Endothelial cell of umbilical vein (primary cell): ENCODE results near the gene COG4.
"Not testable (repeated sequence)": the region's sequence is repeated elsewhere in the genome, so short reads cannot be mapped to it uniquely, and the experiment has no call there.

ENCODE experiments used
- CTCF ChIP-seq, 2 donors: IDR thresholded peaks; 1 replicate in 1 of 2; 2 replicates in 1 of 2; pipeline ENCODE4 v1.5.1; 2011; ENCODE audit warnings: low read length in 2 of 2, mild to moderate bottlenecking in 2 of 2, moderate library complexity in 2 of 2, control low read depth in 1 of 2, inconsistent platforms in 1 of 2, low read depth in 1 of 2; ENCODE audit not compliant: insufficient read depth in 1 of 2; ENCODE audit errors: extremely low read depth in 1 of 2
- EZH2 ChIP-seq: IDR thresholded peaks from 2 replicates; pipeline ENCODE4 v1.6.1; 2012; ENCODE audit warnings: borderline replicate concordance, low read depth, mild to moderate bottlenecking, moderate library complexity, low read length, inconsistent platforms; ENCODE audit not compliant: severe bottlenecking
- FOS ChIP-seq: IDR thresholded peaks from 2 replicates; pipeline ENCODE4 v1.6.1; 2011; ENCODE audit warnings: mild to moderate bottlenecking, low read length, moderate library complexity, borderline replicate concordance; ENCODE audit not compliant: insufficient read depth
- JUN ChIP-seq: IDR thresholded peaks from 2 replicates; pipeline ENCODE4 v1.6.1; 2011; ENCODE audit warnings: borderline replicate concordance, low read depth; ENCODE audit not compliant: insufficient read length, insufficient read depth
- MYC ChIP-seq: IDR thresholded peaks from one replicate; pipeline ENCODE4 v1.6.1; 2011; ENCODE audit warnings: mild to moderate bottlenecking, low read depth, low read length
- POLR2A ChIP-seq: IDR thresholded peaks from 2 replicates; pipeline ENCODE4 v1.6.1; 2012; ENCODE audit warnings: low read depth, mild to moderate bottlenecking, control low read depth, low read length
- POLR2AphosphoS5 ChIP-seq: IDR thresholded peaks from 2 replicates; pipeline ENCODE4 v1.6.1; 2012; ENCODE audit warnings: low read depth, mild to moderate bottlenecking, control low read depth, low read length, moderate library complexity; ENCODE audit not compliant: insufficient read depth
- TF ChIP-seq, protein P1 (sequence below): IDR thresholded peaks from 2 replicates; pipeline ENCODE4 v1.6.1; 2011; ENCODE audit not compliant: insufficient read depth, insufficient read length

DNA sequence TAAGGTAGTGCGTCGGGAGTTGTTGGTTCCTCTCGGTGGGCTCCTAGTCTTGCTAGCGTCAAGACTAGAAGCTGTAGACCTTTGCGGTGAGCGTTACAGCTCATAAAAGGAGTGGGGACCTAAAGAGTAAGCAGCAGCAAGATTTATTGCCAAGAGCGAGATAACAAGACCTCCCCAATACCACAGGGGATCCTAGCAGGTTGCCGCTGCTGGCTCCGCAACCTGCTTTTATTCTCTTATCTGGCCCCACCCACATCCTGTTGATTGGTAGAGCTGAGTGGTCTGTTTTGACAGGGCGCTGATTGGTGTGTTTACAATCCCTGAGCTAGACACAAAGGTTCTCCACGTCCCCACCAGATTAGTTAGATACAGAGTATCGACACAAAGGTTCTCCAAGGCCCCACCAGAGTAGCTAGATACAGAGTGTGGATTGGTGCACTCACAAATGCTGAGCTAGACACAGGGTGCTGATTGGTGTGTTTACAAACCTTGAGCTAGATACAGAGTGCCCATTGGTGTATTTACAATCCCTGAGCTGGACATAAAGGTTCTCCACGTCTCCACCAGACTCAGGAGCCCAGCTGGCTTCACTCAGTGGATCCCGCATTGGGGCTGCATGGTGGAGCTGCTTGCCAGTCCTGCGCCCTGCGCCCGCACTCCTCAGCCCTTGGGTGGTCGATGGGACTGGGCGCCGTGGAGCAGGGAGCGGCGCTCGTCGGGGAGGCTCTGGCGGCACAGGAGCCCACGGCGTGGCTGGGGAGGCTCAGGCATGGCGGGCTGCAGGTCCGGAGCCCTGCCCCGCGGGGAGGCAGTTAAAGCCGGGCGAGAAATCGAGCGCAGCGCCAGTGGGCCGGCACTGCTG lies 73.0 kb downstream of the COG4 start:
- not testable (repeated sequence) for TF ChIP-seq FOS; EZH2; CTCF (IDR thresholded peaks at IDR 0.05; ENCODE audit: extremely low read depth in 1 of 2, insufficient read depth in 1 of 2, low read depth in 1 of 2, low read length in 2 of 2); POLR2AphosphoS5; POLR2A; MYC; JUN
- TF ChIP-seq, protein P1, sequence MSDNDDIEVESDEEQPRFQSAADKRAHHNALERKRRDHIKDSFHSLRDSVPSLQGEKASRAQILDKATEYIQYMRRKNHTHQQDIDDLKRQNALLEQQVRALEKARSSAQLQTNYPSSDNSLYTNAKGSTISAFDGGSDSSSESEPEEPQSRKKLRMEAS: not testable (repeated sequence)
